Ascending aorta (tissue), 2 donors: ENCODE data around the gene OCIAD1. TPM values are rescaled to one million over a fixed set of nuclear protein-coding genes. Genes with fewer than 3 reads are reported as not detected.

Source experiments
- DNase-seq, 2 donors: peaks; one replicate each; pipeline ENCODE4 v3.0.0-alpha.2; 2019; ENCODE audit warnings: low spot score in 2 of 2
- H3K27ac ChIP-seq, 2 donors: fragments of 200-600 bp; sonication (generic); one replicate each; pipeline ENCODE4 v1.5.1; 2016 to 2017; ENCODE audit warnings: mild to moderate bottlenecking in 1 of 2
- H3K27me3 ChIP-seq: fragments of 200-600 bp; sonication (generic); one replicate; pipeline ENCODE4 v1.5.1; 2017
- H3K36me3 ChIP-seq, 2 donors: fragments of 200-600 bp; sonication (generic); one replicate each; pipeline ENCODE4 v1.5.1; 2016
- H3K4me1 ChIP-seq, 2 donors: fragments of 200-600 bp; sonication (generic); one replicate each; pipeline ENCODE4 v1.5.1; 2016 to 2017; ENCODE audit warnings: mild to moderate bottlenecking in 1 of 2
- H3K4me3 ChIP-seq, 2 donors: fragments of 200-600 bp; sonication (generic); one replicate each; pipeline ENCODE4 v1.5.1; 2016 to 2017; ENCODE audit warnings: mild to moderate bottlenecking in 1 of 2
- H3K9me3 ChIP-seq, 2 donors: fragments of 200-600 bp; sonication (generic); one replicate each; pipeline ENCODE4 v1.5.1; 2016
- intact Hi-C: fragments of 100-400 bp; cut with DNase I; formaldehyde crosslinking; loops from one replicate; pipeline ENCODE4 v1.15.1; 2023
- total RNA-seq: library from RNA; depleted of rRNA; stranded (reverse); fragments of >200 nt; gene quantifications from one replicate; pipeline ENCODE4 v1.1.0, GENCODE V29; 2016
- TF ChIP-seq, protein P1 (sequence below), 3 experiments: fragments of 200-600 bp in 2 of 3; fragments of 450-650 bp in 1 of 3; sonication (generic) in 2 of 3; IDR thresholded peaks; one replicate each; pipeline ENCODE4 v1.5.1; 2016 to 2019; ENCODE audit warnings: antibody characterized with exemption in 3 of 3, mild to moderate bottlenecking in 1 of 3, moderate library complexity in 1 of 3

OCIAD1 gene
- total RNA-seq, 1 donor from 2014 or later = 146 TPM

DNA sequence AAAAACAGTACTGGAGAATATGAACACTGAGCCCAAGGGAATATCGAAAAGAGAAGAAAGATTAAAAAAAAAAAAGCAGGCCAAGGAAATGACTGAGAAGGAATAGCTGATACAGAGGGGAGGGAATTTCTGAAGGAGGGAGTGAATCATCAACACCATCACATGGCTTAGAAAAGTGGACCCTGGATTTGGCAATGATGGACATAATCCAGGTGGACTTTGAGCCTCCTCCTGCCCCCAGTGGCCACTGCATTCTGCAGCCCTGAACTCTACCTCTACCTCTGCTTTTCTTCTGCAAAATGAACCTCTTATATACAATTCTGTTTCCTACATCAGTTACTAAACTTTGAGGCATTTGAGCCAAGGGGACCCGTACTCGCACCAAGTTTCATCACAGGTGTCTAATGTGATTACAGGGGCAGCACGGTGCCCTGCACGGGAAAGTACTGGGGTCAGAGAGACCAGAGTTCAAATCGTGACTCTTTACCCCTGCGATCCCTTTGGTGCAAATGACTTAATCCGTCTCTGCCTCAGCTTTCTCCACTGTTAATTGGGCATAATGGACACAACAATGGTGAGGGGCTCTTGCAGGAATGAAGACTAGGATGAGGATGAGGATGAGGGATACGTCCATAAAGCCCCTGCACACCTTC, 74.6 kb downstream of the OCIAD1 start:
- Histone ChIP-seq H3K4me1 (peaks cover 0 to 15% of the 10 kb centered on the region in 2 donors), H3K27ac (no peak overlapping the region), H3K4me3 (peak overlapping the region; percentile 84 to 92), H3K9me3 (no peaks in the 10 kb centered on the region), H3K27me3 (no peaks in the 10 kb centered on the region), H3K36me3 (peaks cover 0 to 6% of the 10 kb centered on the region in 2 donors)
- TF ChIP-seq, protein P1, sequence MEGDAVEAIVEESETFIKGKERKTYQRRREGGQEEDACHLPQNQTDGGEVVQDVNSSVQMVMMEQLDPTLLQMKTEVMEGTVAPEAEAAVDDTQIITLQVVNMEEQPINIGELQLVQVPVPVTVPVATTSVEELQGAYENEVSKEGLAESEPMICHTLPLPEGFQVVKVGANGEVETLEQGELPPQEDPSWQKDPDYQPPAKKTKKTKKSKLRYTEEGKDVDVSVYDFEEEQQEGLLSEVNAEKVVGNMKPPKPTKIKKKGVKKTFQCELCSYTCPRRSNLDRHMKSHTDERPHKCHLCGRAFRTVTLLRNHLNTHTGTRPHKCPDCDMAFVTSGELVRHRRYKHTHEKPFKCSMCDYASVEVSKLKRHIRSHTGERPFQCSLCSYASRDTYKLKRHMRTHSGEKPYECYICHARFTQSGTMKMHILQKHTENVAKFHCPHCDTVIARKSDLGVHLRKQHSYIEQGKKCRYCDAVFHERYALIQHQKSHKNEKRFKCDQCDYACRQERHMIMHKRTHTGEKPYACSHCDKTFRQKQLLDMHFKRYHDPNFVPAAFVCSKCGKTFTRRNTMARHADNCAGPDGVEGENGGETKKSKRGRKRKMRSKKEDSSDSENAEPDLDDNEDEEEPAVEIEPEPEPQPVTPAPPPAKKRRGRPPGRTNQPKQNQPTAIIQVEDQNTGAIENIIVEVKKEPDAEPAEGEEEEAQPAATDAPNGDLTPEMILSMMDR (IDR thresholded peaks at IDR 0.05) = peak in 1 of 3 experiments; percentile 9
- no peak for DNase-seq
- intact Hi-C loops = loop anchor here (5.0 kb wide), 2 partner anchors 128 to 328 kb away; no protein-coding TSS in a partner anchor

DNA sequence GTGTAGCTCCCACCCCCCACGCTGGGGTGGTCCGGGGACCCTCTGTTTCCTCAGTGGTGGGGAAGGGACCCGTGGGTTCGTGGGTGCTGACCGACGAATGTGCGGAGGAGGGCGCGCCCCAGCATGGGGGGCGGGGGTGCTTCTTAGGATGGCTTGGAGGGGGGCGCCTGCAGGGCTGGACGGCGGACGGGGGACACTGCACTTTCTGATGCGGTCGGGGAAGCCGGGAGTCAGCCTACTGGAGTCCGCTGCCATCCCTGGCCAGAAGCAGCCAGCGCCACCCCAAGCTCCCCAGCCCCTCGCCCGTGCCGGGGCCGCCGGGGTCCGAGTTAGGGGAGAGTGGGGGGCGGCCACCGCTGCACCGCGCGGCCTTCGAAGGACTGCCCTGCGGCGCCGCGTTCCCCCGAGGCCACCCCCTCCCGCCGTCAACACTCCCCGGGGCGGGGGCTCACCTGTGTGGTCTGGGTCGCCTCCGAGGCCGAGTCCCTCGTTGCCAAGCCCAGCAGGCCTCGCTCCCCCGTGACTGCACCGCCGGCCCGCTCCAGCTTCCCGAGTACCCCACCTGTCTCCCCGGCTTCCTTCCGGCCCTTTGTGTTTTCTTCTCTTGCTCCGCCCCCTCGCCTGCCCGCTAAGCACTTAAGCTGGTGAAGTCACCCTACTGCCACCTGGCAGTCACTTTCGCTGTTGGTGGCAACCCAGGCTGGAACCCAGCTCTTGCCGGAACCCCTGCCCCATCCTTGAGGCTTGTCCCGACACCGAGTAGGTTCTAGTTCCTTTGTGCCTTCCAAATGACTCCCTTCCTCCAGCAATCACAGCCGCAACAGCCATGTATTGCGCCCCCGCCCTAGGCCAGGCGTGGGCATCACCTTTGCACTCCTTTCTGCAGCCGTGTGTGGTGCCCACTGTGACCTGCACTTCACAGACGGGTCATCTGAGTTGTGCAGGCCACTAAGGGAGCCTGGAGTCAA, 75.6 kb downstream of the OCIAD1 start, which contains the start of gene OCIAD2:
TSS of gene OCIAD2 (minus strand) at position 569 of the 968 bp plus-strand sequence. CDS start 2,225 bp downstream, outside the sequence.
- no peaks in the 10 kb centered on the region for H3K27me3 ChIP-seq
- H3K4me3 ChIP-seq = peak within 1 kb of the TSS; percentile 84 to 92
- H3K9me3 ChIP-seq = no peaks in the 10 kb centered on the region
- DNase-seq = peak; percentile 22 to 82
- H3K27ac ChIP-seq = peak within 1 kb of the TSS in 1 of 2 donors; percentile 29
- intact Hi-C loops = loop anchor here (5.0 kb wide), 2 partner anchors 129 to 329 kb away; no protein-coding TSS in a partner anchor
- peaks cover 0 to 15% of the 10 kb centered on the region in 2 donors for H3K4me1 ChIP-seq
- TF ChIP-seq, protein P1 (IDR thresholded peaks at IDR 0.05) = peak in 2 of 3 experiments; percentile 5 to 40
- peaks cover 0 to 6% of the 10 kb centered on the region in 2 donors for H3K36me3 ChIP-seq

DNA sequence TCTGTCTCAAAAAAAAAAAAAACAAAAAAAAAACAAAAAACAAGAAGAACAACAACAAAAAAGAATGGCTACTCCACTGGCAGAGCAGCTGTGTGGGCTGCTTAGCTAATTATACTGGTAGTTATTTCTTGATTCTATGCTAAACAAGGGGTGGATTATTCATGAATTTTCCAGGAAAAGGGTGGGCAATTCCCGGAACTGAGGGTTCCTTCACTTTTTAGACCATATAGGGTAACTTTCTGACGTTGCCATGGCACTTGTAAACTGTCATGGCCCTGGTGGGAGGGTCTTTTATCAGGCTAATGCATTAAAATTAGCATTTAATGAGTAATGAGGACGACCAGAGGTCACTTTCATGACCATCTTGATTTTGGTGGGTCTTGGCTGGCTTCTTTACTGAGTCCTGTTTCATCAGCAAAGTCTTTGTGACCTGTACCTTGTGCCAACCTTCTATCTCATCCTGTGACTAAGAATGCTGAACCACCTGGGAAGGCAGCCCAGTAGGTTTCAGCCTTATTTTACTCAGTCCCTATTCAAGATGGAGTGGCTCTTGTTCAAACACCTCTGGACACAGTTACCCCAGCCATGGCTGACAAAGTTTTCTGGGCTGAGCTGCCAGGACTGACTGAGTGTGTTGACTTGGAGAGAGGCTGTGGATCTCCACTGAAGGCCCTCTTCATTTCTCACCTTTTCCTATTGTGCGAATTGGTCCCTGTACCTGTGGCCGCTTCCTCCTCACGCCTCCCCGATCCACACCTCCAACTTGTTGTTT, 77.0 kb downstream of the OCIAD1 start:
- intact Hi-C loops = loop anchor here (5.0 kb wide), 2 partner anchors 131 to 331 kb away; no protein-coding TSS in a partner anchor

DNA sequence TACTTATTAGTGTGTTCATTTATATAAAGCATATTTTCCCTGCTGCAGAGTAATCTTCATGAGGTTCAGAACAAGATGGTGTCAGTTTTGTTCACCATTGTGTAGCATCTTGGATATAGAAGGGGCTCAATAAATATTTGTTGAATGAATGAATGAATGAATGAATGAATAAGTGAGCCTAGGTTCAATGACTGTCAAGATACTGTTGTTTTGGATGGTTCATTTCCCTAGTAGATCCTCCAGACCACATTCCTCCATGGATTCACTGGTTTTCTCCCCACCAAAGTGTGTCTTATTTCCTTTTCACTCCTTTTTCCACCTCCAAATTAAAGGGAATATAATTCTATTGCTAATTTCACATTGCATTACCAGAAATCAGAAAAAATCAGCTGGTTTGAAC, 77.8 kb downstream of the OCIAD1 start:
- H3K9me3 ChIP-seq = no peaks in the 10 kb centered on the region
- intact Hi-C loops = loop anchor here (5.0 kb wide), 2 partner anchors 131 to 331 kb away; no protein-coding TSS in a partner anchor
- no peak for DNase-seq
- H3K27me3 ChIP-seq = no peaks in the 10 kb centered on the region
- no peaks in the 10 kb centered on the region for H3K36me3 ChIP-seq
- no peak overlapping the region for H3K27ac ChIP-seq
- no peak overlapping the region for H3K4me3 ChIP-seq
- peaks cover 0 to 15% of the 10 kb centered on the region in 2 donors for H3K4me1 ChIP-seq
- TF ChIP-seq, protein P1 (IDR thresholded peaks at IDR 0.05) = no peak

More for the DNA sequence above, 77.0 kb downstream of the OCIAD1 start:
- H3K9me3 ChIP-seq = no peaks in the 10 kb centered on the region
- TF ChIP-seq, protein P1 (IDR thresholded peaks at IDR 0.05) = no peak
- no peaks in the 10 kb centered on the region for H3K36me3 ChIP-seq
- no peaks in the 10 kb centered on the region for H3K27me3 ChIP-seq
- no peak overlapping the region for H3K4me3 ChIP-seq
- DNase-seq = no peak
- peaks cover 0 to 15% of the 10 kb centered on the region in 2 donors for H3K4me1 ChIP-seq
- no peak overlapping the region for H3K27ac ChIP-seq

DNA sequence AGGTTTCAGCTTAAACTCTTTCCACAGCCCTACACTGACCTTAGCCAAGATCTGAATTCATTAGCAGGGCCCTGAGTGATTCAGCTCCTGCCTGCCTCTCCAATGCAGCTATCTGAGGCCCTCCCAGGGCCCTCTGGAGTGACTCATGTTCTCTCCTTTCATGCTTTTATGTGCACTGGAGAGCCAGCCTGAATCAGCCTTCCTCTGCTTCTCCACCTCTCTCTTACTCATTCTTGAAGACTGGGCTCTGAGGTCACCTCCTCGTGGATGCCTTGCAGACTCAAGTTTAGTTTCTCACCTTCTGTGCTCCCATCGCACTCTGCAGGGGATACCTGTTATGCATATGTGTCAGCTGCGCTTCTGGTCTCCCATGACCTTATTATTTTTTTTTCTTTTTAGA, 78.8 kb downstream of the OCIAD1 start:
- Histone ChIP-seq H3K27me3 (no peaks in the 10 kb centered on the region), H3K4me1 (peaks cover 0 to 15% of the 10 kb centered on the region in 2 donors), H3K4me3 (no peak overlapping the region), H3K9me3 (no peaks in the 10 kb centered on the region), H3K27ac (peak overlapping the region in 1 of 2 donors; percentile 71), H3K36me3 (no peaks in the 10 kb centered on the region)
- TF ChIP-seq, protein P1 (IDR thresholded peaks at IDR 0.05) = no peak
- DNase-seq = peak; percentile 41 to 79
- intact Hi-C loops = loop anchor here (5.0 kb wide), 2 partner anchors 132 to 332 kb away; no protein-coding TSS in a partner anchor
